HepG2 (cell line): ENCODE results near the gene CLDN22. TPM values are rescaled to one million over a fixed set of nuclear protein-coding genes. Genes with fewer than 3 reads are reported as not detected.

Experiments used
- ATAC-seq: fragments of 200-7000 bp; cut with Tn5 transposase; 3 replicates; pipeline ENCODE4 v1.9.1; 2020; ENCODE audit warnings: mild to moderate bottlenecking, moderate library complexity
- BruUV-seq: library from RNA; stranded (reverse); fragments of 400-500 nt; replicated peaks from 2 replicates; lab custom pipeline; 2021; lab: Mats Ljungman, UMichigan
- CTCF ChIA-PET: fragments of 300-600 bp; formaldehyde crosslinking; extraction: SDS; loops from one replicate; lab custom pipeline; 2021; ENCODE audit warnings: low total read pairs, inconsistent platforms, low intra/inter-chr PET ratio; lab: Yijun Ruan, JAX
- POLR2A ChIA-PET: fragments of 350-600 bp; sonication (Branson Sonifier 250); formaldehyde crosslinking; loops from one replicate; lab custom pipeline; 2020; ENCODE audit warnings: antibody characterized with exemption, inconsistent platforms; lab: Yijun Ruan, JAX
- DNase-seq: peaks from one replicate; pipeline ENCODE4 v3.0.0-alpha.2; 2015; ENCODE audit warnings: low spot score
- FAIRE-seq: peaks from 3 replicates; lab custom pipeline; 2011; peaks lifted over from hg19 to GRCh38; lab: Jason Lieb, UNC
- H2AFZ ChIP-seq: one replicate; pipeline ENCODE4 v1.6.1; 2011; ENCODE audit warnings: low read length, inconsistent platforms
- H3K27ac ChIP-seq: fragments of 300-600 bp; 3 replicates; pipeline ENCODE4 v1.8.0; 2011; ENCODE audit warnings: mixed run types, mild to moderate bottlenecking, mixed read lengths, low read length, inconsistent platforms; ENCODE audit not compliant: insufficient read depth; ENCODE audit errors: extremely low read length
- H3K27me3 ChIP-seq, 2 experiments: fragments of 200-600 bp in 1 of 2; 2 replicates in 1 of 2; 3 replicates in 1 of 2; pipeline versions ENCODE4 v1.6.0 to v1.8.0; 2011; ENCODE audit warnings: low read length in 2 of 2, mild to moderate bottlenecking in 2 of 2, moderate library complexity in 2 of 2, inconsistent platforms in 1 of 2; ENCODE audit not compliant: insufficient read depth in 2 of 2, control insufficient read depth in 1 of 2
- H3K36me3 ChIP-seq, 2 experiments: fragments of 200-600 bp in 1 of 2; replicated peaks in 1 of 2; 2 replicates in 1 of 2; 3 replicates in 1 of 2; pipeline versions ENCODE4 v1.5.1 to v1.8.0; 2011; ENCODE audit warnings: low read length in 2 of 2, inconsistent platforms in 1 of 2; ENCODE audit not compliant: insufficient read depth in 2 of 2, control insufficient read depth in 1 of 2
- H3K4me1 ChIP-seq: 2 replicates; pipeline ENCODE4 v1.5.1; 2012; ENCODE audit warnings: low read length, inconsistent platforms; ENCODE audit not compliant: insufficient read depth
- H3K4me2 ChIP-seq: 2 replicates; pipeline ENCODE4 v1.6.0; 2011; ENCODE audit warnings: low read depth, low read length, inconsistent platforms
- H3K4me3 ChIP-seq, 3 experiments: fragments of 200-600 bp in 1 of 3; sonication (generic), shearing (Covaris generic) in 1 of 3; replicated peaks in 1 of 3; 2 replicates each; pipeline ENCODE4 v1.5.1; 2011 to 2016; ENCODE audit warnings: low read length in 3 of 3, inconsistent platforms in 2 of 3, low read depth in 2 of 3, mild to moderate bottlenecking in 2 of 3, control low read depth in 1 of 3, mixed read lengths in 1 of 3; ENCODE audit not compliant: insufficient read depth in 1 of 3
- H3K79me2 ChIP-seq: one replicate; pipeline ENCODE4 v1.6.1; 2011; ENCODE audit warnings: low read length, inconsistent platforms; ENCODE audit not compliant: insufficient read depth
- H3K9ac ChIP-seq: 2 replicates; pipeline ENCODE4 v1.6.0; 2011; ENCODE audit warnings: mild to moderate bottlenecking, low read depth, low read length, inconsistent platforms; ENCODE audit not compliant: insufficient read depth
- H3K9me3 ChIP-seq: 2 replicates; pipeline ENCODE4 v1.5.1; 2012; ENCODE audit warnings: mild to moderate bottlenecking, low read length
- H4K20me1 ChIP-seq: 2 replicates; pipeline ENCODE4 v1.6.0; 2011; ENCODE audit warnings: inconsistent platforms, mild to moderate bottlenecking, low read length, moderate library complexity; ENCODE audit not compliant: insufficient read depth
- HHEX ChIP-seq: IDR thresholded peaks from 2 replicates; pipeline ENCODE4 v1.6.1; 2016; ENCODE audit warnings: control low read depth
- KDM1A ChIP-seq: IDR thresholded peaks from 2 replicates; pipeline ENCODE4 v1.6.1; 2016; ENCODE audit warnings: missing compliant biosample characterization
- SIX4 ChIP-seq: sonication (generic); formaldehyde crosslinking; IDR thresholded peaks from 2 replicates; pipeline ENCODE4 v1.4.0; 2020; ENCODE audit warnings: missing genetic modification reagents
- SNAPC2 ChIP-seq: sonication (generic); formaldehyde crosslinking; IDR thresholded peaks from 2 replicates; pipeline ENCODE4 v1.8.1; 2022; ENCODE audit warnings: mild to moderate bottlenecking, missing genetic modification reagents
- ZNF354B ChIP-seq: sonication (generic); formaldehyde crosslinking; IDR thresholded peaks from 2 replicates; pipeline ENCODE4 v1.8.0; 2022; ENCODE audit warnings: mild to moderate bottlenecking, missing genetic modification reagents
- ZNF460 ChIP-seq: sonication (generic); formaldehyde crosslinking; IDR thresholded peaks from 2 replicates; pipeline ENCODE4 v1.5.1; 2020; ENCODE audit warnings: missing genetic modification reagents, mild to moderate bottlenecking, borderline replicate concordance
- ZNF557 ChIP-seq: sonication (generic); formaldehyde crosslinking; IDR thresholded peaks from 2 replicates; pipeline ENCODE4 v1.4.0; 2020; ENCODE audit warnings: missing genetic modification reagents
- ZNF672 ChIP-seq: sonication (generic); formaldehyde crosslinking; IDR thresholded peaks from 2 replicates; pipeline ENCODE4 v1.8.1; 2022; ENCODE audit warnings: missing genetic modification reagents
- WGBS: methylation state at CpG from one replicate; pipeline ENCODE4 v1.1.6; 2017; ENCODE audit warnings: low lambda C conversion rate; 5-methylcytosine and 5-hydroxymethylcytosine counted together
- in situ Hi-C: cut with HindIII; loops from 2 replicates; pipeline ENCODE4 v1.10.0; 2017; ENCODE audit warnings: low pct_unique_long_range_greater_than_20kb; ENCODE audit not compliant: extremely low pct_ligation_motif_present
- intact Hi-C: fragments of 100-400 bp; cut with micrococcal nuclease; formaldehyde crosslinking; loops from one replicate; pipeline ENCODE4 v1.10.0; 2022; ENCODE audit not compliant: unreplicated experiment
- polyA plus RNA-seq, 8 experiments: library from polyadenylated mRNA; depleted of rRNA in 3 of 8; stranded (reverse) in 7 of 8; unstranded in 1 of 8; fragments of >200 nt; fragmentation: Illumina TruSeq in 4 of 8; extraction: Trizol in 4 of 8; gene quantifications; 2 replicates each; pipeline versions ENCODE4 v1.2.1 to v1.2.3, GENCODE V29; 2011 to 2016; ENCODE audit warnings: low read depth in 4 of 8, missing spikeins in 1 of 8, mixed read lengths in 1 of 8; ENCODE audit not compliant: insufficient read depth in 1 of 8
- total RNA-seq, 5 experiments: library from RNA; depleted of rRNA; stranded (reverse); fragments of >200 nt; fragmentation: Illumina TruSeq; extraction: Trizol; gene quantifications; 2 replicates each; pipeline ENCODE4 v1.2.3, GENCODE V29; 2016; ENCODE audit warnings: low read depth in 1 of 5
- TF ChIP-seq, protein P1 (sequence below): sonication (generic); formaldehyde crosslinking; IDR thresholded peaks from 2 replicates; pipeline ENCODE4 v1.5.1; 2020; ENCODE audit warnings: mild to moderate bottlenecking, missing genetic modification reagents, moderate library complexity
- TF ChIP-seq, protein P2 (sequence below): IDR thresholded peaks from 2 replicates; pipeline ENCODE4 v1.6.1; 2016; ENCODE audit warnings: low read depth, control low read depth

Gene CLDN22
- total and polyA plus RNA-seq, 2 of the 13 experiments (the other 11 are each of a cell fraction or from before 2014, with no cell fraction given), result 0.07 TPM; not detected in 1

DNA sequence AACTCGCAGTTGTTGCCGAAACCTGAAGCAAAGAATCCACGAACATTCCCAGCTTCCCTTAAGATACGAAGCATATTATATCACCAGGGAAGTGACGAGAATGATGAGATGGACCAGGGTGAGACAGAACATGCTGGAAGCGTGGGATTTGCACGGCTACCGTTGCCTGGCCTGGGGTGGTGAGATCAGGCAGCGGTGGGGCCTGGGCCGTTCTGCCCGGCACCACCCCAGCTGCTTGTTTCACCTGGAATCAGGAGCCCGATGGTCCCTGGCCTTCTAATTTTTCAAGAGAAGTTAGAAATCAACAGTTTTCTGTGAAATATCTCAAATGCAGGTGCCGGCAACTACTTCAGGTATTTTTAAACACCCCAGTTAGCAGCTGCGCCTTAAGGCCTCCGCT, 5.7 kb downstream of the CLDN22 start:
- Histone ChIP-seq H3K27me3 (no peaks in the 10 kb centered on the region), H3K36me3 (peaks cover 17 to 54% of the 10 kb centered on the region in 2 experiments), H3K9me3 (no peaks in the 10 kb centered on the region), H3K27ac (no peak overlapping the region), H3K9ac (no peak overlapping the region), H3K79me2 (no peaks in the 10 kb centered on the region), H3K4me3 (no peak overlapping the region), H4K20me1 (no peaks in the 10 kb centered on the region), H2AFZ (no peak overlapping the region), H3K4me2 (no peak overlapping the region), H3K4me1 (peaks cover 21% of the 10 kb centered on the region)
- no peak for FAIRE-seq
- BruUV-seq, result no TSS peak
- in situ Hi-C loops (no loop called here), intact Hi-C loops (no loop called here)
- 96% methylated on average over 15 of the region's 15 CpGs for WGBS
- DNase-seq, result no peak
- TF ChIP-seq KDM1A (CRISPR knock-in tag) (no peak), HHEX (CRISPR knock-in tag) (no peak), ZNF354B (CRISPR knock-in tag) (no peak), ZNF557 (CRISPR knock-in tag) (no peak), SNAPC2 (CRISPR knock-in tag) (no peak), ZNF672 (no peak), ZNF460 (CRISPR knock-in tag) (no peak), SIX4 (CRISPR knock-in tag) (no peak)
- TF ChIP-seq, protein P1, sequence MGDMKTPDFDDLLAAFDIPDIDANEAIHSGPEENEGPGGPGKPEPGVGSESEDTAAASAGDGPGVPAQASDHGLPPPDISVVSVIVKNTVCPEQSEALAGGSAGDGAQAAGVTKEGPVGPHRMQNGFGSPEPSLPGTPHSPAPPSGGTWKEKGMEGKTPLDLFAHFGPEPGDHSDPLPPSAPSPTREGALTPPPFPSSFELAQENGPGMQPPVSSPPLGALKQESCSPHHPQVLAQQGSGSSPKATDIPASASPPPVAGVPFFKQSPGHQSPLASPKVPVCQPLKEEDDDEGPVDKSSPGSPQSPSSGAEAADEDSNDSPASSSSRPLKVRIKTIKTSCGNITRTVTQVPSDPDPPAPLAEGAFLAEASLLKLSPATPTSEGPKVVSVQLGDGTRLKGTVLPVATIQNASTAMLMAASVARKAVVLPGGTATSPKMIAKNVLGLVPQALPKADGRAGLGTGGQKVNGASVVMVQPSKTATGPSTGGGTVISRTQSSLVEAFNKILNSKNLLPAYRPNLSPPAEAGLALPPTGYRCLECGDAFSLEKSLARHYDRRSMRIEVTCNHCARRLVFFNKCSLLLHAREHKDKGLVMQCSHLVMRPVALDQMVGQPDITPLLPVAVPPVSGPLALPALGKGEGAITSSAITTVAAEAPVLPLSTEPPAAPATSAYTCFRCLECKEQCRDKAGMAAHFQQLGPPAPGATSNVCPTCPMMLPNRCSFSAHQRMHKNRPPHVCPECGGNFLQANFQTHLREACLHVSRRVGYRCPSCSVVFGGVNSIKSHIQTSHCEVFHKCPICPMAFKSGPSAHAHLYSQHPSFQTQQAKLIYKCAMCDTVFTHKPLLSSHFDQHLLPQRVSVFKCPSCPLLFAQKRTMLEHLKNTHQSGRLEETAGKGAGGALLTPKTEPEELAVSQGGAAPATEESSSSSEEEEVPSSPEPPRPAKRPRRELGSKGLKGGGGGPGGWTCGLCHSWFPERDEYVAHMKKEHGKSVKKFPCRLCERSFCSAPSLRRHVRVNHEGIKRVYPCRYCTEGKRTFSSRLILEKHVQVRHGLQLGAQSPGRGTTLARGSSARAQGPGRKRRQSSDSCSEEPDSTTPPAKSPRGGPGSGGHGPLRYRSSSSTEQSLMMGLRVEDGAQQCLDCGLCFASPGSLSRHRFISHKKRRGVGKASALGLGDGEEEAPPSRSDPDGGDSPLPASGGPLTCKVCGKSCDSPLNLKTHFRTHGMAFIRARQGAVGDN (CRISPR knock-in tag), result no peak
- TF ChIP-seq, protein P2, sequence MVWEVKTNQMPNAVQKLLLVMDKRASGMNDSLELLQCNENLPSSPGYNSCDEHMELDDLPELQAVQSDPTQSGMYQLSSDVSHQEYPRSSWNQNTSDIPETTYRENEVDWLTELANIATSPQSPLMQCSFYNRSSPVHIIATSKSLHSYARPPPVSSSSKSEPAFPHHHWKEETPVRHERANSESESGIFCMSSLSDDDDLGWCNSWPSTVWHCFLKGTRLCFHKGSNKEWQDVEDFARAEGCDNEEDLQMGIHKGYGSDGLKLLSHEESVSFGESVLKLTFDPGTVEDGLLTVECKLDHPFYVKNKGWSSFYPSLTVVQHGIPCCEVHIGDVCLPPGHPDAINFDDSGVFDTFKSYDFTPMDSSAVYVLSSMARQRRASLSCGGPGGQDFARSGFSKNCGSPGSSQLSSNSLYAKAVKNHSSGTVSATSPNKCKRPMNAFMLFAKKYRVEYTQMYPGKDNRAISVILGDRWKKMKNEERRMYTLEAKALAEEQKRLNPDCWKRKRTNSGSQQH (CRISPR knock-in tag), result no peak
- POLR2A ChIA-PET, result no interaction called here
- no peak for ATAC-seq
- CTCF ChIA-PET, result no interaction called here
